Islet precursor cell (in vitro differentiated cells): ENCODE measurements around the gene MEIS2.

ENCODE experiments used
- DNase-seq: peaks from one replicate; pipeline ENCODE4 v3.0.0-alpha.2; 2018

Gene MEIS2

GRCh38 chr15:37097144-37097919, 3.0 kb downstream of the MEIS2 start:
- no peak for DNase-seq

DNA sequence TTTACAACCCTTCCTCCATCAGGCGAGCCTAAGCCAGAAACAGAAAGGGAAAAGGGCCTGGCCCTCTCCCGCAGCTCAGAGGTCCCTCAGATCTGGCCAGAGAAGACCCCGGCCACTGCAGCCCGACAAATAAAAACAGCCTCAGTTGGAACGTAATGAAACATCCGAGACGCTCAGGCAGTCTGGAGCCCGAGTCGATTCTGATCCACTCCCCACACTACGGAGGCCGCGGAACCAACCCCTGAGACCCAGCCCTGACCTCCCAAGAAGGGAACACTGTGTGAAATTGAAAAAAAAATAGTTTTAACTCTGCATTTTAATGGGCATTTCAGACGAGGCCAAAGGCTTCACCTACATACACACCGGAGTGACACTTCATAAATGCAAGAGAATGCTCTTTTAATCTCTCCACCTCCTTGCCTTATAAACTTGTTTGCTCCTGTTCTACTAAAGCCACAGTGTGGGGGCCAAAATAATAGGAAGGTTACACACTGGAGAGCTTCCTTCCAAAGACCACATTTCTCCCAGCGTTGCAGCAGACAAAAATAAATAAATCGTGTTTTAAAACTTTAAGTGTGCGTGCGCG, 3.7 kb downstream of the MEIS2 start:
- no peak for DNase-seq

GRCh38 chr15:37095770-37096557, 4.4 kb downstream of the MEIS2 start:
- DNase-seq: peak; percentile 69

- peak; percentile 75 for DNase-seq
Observed at GRCh38 chr15:37094915-37095711, 5.2 kb downstream of the MEIS2 start.

DNA sequence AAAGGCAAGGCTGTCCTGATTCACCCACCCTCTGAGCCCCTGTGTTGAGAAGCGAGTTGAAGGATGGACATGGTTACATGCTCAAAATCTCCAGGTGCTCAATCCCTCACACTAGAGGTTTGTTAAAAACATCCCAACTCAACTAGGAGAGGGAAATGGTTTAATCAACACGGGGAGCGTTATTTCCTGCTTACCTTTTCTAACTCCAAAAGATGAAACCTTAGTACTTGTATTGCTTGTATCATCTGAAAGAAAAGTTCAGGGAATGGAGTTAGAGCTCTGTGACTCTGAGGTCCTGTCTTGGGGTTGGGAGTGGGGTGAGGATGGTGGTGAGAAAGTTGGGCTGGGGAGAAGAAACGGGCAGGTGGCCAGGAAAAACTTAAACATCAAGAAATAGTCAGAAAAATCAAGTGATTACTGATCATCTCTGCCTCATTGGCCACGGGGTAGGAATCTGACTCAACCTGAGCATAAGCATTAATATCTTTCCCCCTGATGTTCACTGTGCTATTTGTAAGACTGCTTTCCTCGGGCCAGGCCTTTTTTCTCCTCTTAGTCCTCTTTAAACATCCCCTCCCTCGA, 5.9 kb downstream of the MEIS2 start:
- DNase-seq: no peak

- peak; percentile 77 for DNase-seq
Observed at GRCh38 chr15:37093480-37094332, 6.6 kb downstream of the MEIS2 start.

DNA sequence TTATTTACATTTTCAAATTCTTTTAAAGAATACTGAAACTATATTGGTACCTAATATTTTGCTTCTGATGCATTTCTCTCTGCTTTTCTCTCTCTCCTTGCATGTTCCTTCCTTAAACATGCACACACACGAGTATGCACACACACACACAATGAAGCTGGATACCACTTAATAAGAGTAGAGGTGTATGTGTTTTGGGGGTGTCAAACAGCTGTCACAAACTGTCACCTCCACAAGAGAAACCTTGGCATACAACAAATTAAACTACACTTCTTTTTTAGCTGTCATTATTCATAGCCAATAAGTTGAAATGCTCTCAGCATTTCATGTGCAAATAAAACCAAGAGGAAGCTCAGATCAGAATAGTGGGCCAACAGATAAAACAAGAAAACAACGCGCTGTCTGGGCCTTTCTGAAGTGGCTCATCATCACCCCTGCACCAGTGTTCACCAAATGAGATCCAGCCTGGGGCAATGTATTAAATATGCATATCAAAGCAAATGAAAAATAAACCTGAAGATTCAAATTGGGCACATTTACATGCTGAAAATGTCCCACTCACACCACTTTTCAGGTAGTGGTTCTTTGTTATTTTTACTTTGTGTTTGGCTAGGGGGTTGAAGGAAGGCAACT, 9.7 kb downstream of the MEIS2 start:
- no peak for DNase-seq

DNA sequence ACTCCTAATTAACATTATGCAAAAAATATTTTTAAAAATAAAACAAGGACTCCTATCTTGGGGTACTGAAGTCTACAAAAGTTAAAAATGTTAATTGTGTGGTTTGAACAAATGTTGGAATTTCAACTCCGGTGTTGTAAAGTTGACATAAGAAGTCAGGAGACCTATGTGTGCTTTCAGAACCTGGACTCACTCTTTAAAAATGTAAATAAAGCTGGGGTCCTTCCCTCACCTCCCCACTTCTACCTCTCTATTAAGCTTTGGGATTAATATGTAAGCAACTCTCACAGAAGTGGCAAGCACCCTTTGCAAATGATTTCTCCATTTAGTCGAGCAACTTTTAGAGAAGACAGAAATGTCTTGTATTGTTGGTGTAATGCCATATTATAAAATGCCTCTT, 11.9 kb downstream of the MEIS2 start:
- DNase-seq: no peak

DNA sequence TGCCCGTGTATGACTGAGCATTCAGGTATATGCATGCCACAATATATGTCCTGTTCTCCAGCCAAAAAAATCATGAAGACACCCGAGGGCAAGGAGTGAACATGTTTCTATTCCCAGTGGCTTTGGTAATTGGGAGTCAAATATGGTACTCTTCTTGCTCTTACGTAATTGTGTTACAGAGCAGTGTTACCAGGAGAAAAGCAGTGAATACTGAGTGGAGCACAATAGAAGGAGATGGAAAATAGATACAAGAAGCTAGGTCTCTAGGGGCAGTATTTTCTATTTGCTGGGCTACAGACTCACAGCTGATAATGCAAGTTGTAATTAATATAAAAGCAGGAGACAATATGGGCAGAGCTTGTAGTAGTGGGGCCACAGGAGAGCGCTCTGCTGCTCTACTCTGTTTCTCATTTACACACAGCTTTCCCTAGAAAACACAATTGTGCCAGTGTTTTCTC, 13.2 kb downstream of the MEIS2 start:
- no peak for DNase-seq

GRCh38 chr15:37086521-37086920, 13.8 kb downstream of the MEIS2 start:
- DNase-seq: no peak

DNA sequence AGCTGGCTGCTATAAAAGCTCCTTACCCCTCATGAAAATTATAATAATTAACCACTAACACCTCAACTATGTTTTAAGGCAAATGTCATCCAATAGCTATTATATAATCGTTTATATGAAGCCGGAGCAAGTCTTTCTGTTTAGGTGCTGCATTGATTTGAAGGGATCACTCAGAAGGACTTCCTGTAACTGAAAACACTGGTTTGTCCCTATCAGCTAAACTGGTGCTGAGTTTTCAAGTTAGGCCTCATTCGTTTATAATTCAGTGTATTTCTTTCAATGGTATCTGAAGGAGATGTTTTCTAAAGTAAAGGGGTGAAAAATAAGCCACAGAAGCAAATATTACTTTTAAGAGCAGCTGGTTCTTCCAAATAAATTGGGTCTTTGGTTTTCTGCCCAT, 14.2 kb downstream of the MEIS2 start:
- no peak for DNase-seq

DNA sequence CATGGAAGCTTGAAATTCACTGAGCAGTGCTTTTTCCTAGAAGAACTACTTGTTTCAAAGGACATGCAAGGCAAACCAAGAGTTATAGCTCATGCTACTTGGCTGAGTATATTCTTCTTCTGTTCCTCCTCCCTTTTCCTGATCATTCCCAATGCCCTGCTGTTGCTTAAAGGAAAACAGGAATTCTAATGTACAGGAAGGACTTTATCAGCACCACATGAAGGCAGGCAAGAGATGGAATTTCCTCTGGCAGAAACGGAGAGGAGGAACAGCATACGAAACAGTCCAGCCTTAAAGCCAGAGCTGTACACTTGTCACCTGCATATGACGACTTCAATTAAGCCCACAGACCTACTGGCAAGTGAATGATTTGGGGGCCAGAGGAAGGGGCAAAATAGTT, 15.7 kb downstream of the MEIS2 start:
- no peak for DNase-seq

GRCh38 chr15:37083610-37084009, 16.7 kb downstream of the MEIS2 start:
- no peak for DNase-seq

DNA sequence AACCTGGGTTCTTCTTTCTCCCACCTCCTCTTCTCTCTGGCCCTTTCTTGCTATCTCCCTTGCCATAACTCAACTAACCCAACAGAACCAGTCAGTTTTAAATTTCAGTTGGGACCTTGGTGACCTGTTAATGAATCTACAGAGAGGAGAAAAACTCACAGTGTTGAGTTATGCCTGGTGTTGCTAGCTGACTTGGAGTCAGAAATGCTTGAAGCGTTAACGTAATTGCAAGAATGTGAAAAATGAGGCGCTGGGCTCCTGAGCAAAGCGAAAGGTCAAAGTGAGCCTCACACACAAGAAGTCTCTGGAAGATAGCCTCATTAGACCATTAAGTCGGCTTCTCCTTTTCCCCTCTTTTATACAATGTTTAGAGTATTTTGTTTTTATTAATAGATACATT, 18.4 kb downstream of the MEIS2 start:
- no peak for DNase-seq

GRCh38 chr15:37080261-37080921, 20.0 kb downstream of the MEIS2 start:
- DNase-seq: no peak

DNA sequence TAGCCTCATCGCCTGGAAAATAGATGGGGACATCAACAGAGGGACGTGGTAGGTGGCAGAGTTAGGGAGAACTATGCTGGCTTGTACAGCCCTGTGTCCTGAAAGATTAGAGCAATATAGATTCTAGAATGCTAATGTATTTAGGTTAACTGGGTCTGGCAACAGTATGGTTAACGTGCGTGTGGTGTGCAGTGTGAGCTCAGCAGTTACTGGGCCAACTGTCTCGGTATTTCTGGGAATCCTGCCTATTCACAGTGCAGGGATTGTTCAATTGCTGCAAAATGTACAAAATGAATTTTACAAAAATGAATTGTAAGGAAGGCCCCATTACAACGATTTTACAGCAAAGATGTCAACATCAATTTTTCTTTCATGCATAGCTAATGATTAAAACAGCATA, 20.6 kb downstream of the MEIS2 start:
- no peak for DNase-seq

GRCh38 chr15:37078566-37078965, 21.8 kb downstream of the MEIS2 start:
- no peak for DNase-seq

GRCh38 chr15:37077623-37078351, 22.6 kb downstream of the MEIS2 start:
- DNase-seq: no peak

- DNase-seq: no peak
Observed at GRCh38 chr15:37076543-37076942, 23.8 kb downstream of the MEIS2 start.

DNA sequence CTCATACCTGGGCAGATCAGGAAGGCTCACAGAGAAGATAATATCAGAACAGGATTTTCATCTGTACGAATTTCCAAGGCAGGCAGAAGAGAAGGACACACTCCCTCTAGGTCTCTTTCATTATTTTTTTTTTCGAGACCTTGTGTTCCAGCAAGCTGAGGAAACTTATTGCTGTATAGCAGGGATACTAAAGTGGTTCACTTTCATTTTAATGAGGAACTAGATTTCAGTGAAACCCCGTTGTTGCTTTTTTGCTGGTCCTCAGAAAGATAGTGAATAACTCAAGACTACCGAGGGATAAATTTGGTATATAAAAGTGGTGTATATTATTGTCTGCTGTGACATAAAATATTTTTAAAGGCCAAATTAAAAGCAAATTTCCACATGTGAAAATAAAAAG, 24.6 kb downstream of the MEIS2 start:
- no peak for DNase-seq
